ENCODE results near the gene DCST1.
"Not testable (repeated sequence)": the region's sequence is repeated elsewhere in the genome, so short reads cannot be mapped to it uniquely, and the experiment has no call there.

The DCST1 gene, protein sequence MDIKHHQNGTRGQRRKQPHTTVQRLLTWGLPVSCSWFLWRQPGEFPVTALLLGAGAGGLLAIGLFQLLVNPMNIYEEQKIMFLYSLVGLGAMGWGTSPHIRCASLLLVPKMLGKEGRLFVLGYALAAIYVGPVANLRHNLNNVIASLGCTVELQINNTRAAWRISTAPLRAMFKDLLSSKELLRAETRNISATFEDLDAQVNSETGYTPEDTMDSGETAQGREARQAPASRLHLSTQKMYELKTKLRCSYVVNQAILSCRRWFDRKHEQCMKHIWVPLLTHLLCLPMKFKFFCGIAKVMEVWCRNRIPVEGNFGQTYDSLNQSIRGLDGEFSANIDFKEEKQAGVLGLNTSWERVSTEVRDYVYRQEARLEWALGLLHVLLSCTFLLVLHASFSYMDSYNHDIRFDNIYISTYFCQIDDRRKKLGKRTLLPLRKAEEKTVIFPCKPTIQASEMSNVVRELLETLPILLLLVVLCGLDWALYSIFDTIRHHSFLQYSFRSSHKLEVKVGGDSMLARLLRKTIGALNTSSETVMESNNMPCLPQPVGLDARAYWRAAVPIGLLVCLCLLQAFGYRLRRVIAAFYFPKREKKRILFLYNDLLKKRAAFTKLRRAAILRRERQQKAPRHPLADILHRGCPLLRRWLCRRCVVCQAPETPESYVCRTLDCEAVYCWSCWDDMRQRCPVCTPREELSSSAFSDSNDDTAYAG

DNA sequence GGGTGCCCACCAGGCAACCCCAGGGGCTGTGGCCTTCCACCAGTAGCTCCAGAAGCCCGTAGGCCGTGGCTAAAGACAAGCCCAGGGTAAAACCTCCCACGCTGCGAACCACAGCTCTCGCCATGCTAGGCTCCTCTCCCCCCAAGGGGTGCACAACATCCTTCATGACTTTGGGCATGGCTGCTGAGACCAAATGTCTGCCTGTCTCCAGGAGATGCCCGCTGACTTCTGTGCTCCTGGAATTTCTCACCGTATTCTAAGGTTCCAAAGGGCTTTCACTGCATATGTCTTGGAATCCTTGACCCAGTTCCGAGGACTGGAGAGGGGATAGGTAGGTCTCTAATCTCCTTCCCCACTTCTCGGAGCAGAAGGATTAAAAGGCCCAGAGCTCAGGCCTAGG, at the start of gene DCST1, which contains the start of gene DCST2:
TSS of gene DCST1 (plus strand) at position 301 of the 400 bp plus-strand sequence. CDS start 213 bp downstream, outside the sequence.
TSS of gene DCST2 (minus strand) at position 258 of the 400 bp plus-strand sequence. CDS start at position 178, 80 bp downstream.
- no peak for DNase-seq

DNA sequence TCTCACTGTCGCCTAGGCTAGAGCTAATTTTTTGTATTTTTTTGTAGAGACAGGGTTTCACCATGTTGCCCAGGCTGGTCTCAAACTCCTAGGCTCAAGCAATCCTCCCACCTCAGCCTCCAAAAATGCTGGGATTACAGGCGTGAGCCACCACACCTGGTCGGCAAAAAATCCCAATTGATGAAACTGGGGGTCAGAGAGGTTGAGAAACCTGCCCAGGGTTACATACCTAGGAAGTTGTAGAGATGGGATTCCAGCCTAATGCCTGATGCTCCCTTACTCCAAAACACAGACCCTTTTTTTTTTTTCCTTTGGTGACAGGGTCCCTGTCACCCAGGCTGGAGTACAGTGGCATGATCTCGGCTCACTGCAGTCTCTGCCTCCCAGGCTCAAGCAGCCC, 46.9 kb upstream of the DCST1 start:
- DNase-seq = not testable (repeated sequence)

DNA sequence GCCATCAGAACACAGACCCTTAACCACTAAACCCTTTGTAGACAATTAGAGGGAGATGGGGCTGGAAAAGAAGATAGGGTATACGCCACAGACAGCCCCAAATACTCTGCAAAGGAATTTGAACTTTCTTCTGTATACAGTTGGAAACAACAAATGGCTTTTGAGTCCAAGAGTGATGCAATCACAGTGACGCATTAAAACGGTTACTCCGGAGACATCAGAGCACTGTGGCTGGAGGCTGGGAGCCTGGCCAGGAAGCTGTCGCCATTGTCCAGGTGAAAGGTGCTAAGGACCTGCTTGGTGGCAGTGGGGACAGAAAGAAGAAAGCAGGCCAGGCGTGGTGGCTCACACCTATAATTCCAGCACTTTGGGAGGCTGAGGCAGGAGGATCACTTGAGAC, 46.3 kb upstream of the DCST1 start:
- DNase-seq = no peak

DNA sequence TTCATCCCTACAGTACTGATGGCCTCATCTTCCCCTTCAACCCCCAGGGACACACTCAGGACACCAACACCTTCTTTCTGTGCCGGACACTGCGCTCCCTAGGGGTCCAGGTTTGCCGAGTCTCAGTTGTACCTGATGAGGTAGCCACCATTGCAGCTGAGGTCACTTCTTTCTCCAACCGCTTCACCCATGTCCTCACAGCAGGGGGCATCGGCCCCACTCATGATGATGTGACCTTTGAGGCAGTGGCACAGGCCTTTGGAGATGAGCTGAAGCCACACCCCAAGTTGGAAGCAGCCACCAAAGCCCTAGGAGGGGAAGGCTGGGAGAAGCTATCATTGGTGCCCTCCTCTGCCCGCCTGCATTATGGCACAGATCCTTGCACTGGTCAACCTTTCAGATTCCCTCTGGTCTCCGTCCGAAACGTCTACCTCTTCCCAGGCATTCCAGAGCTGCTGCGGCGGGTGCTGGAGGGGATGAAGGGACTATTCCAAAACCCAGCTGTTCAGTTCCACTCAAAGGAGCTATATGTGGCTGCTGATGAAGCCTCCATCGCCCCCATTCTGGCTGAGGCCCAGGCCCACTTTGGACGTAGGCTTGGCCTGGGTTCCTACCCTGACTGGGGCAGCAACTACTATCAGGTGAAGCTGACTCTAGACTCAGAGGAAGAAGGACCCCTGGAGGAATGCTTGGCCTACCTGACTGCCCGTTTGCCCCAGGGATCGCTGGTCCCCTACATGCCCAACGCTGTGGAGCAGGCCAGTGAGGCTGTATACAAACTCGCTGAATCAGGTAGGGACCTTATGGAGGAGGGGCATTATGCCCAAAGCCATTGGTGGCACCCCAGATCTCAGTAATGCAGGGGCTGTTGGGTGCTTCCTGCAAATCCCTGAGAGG, 45.3 kb upstream of the DCST1 start:
- no peak for DNase-seq

DNA sequence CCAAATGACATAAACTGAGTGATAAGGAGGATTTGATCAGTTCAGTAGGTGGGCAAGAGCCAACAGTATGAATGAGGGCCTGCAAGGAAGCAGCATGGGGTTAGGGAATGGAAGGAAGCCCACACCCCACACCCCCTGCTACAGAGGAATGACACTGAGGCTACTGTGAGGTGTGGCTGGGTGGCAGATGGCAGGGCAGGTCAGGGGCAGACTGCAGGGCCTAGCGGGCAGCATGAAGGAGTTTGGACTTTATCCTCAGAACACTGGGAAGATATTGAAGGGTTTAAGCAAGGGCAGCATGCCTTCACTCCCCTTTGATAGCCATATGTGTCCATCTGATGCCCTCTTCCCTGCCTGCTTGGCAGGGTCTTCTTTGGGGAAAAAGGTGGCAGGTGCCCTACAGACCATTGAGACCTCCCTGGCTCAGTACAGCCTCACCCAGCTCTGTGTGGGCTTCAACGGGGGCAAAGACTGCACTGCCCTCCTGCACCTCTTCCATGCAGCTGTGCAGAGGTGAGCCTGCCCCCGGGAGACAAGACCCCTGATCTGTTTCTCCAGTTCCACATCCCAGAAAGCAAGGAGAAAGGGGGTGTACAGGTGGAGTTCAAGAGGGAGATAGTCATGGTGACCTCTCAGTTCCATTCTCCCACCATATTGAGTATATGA, 44.3 kb upstream of the DCST1 start:
- no peak for DNase-seq

DNA sequence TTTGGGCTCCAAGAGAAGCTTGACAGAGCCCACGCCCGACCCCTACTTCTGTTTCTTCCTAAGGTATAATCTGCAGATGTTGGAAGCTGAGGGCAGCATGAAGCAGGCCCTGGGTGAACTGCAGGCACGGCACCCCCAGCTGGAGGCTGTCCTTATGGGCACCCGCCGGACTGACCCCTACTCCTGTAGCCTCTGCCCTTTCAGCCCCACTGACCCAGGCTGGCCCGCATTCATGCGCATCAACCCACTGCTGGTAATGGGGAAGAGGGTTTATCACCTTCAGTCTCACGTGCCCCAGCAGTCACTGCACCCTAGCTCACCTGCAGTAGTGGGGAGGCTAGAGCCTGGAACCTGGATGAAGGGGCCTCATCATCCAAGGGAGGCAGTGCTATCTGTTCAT, 43.3 kb upstream of the DCST1 start:
- DNase-seq = no peak

DNA sequence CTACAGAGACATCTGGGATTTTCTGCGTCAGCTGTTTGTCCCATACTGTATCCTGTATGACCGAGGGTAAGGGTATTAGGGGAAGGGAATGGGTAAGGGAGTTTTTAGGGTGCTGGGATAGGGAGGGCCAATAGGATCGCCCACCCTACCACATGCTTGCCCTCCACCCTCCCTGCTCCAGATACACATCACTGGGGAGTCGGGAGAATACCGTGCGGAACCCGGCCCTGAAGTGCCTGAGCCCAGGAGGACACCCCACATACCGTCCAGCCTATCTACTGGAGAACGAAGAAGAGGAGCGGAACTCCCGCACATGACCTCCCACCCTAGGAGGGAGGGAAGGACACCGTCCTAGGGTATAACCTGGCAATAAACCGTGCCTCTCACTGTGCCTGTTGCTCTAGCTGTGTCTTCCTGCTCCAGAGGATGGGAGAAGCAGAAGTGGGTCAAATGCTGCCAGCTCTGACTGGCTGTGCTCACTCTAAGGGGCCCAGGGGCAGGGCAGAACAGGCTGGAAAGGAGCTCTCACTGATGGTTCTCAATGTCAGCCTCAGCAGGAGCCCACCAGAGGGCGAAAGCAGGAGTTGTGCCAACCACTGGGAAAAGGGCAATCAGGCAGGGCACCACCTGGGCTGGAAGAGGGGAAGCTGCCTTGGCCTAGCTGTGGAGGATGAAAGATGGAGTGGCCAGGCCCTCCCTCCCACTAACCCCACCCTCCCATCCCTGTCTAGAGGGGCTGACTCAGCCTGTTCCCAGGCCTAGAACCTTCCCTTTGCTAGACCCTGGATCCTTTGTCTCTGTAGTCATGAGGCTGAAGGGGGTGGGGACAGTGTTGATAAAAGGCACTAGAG, 40.7 kb upstream of the DCST1 start:
- no peak for DNase-seq

DNA sequence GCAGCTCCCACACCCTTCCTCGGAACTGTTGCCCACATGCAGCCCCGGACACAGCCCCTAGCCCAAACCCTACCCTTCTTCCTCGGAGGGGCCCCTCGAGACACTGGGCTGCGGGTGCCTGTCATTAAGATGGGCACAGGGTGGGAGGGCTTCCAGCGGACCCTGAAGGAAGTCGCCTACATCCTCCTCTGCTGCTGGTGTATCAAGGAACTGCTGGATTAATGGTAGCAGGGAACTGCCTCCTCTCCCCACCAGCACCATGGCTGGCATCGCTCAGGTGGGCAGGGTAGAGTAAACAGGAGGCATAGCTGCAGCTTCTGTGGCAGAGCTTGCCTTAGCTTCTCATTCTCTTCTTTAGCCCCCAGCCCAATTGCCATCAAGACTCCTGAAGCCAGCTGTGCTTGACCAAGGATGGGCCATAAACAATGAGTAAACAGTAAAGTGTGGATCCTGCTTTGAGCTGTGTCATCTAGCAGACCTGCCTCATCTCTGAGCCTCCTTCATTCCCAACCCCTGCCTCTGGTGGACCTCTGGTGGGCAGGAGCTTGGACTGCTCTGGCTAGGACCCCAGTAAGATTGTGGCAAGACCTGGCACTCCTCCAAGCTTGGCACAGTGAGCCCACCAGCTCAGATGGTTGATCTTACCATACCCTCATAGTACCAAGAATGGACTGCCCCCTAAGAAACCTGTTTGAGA, 39.9 kb upstream of the DCST1 start, which contains the start of gene LENEP:
TSS of gene LENEP (plus strand) at position 15 of the 697 bp plus-strand sequence. CDS start at position 37, 22 bp downstream.
- DNase-seq = no peak

DNA sequence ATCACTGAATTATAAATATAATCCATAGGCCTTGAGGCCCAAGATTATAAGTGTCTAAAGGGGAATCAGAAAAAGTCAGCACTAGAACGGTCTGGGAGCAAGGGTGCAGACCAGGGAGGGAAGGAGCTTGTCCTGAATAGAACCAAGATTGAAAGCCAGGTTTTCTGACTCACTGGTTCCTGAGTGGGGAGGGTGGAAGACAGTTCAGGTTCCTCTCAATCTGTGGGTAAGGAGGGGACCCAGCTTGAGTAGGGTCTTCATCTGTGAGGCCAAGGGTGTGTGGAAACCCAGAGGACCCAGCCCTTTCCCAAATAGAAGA, 39.4 kb upstream of the DCST1 start:
- no peak for DNase-seq

DNA sequence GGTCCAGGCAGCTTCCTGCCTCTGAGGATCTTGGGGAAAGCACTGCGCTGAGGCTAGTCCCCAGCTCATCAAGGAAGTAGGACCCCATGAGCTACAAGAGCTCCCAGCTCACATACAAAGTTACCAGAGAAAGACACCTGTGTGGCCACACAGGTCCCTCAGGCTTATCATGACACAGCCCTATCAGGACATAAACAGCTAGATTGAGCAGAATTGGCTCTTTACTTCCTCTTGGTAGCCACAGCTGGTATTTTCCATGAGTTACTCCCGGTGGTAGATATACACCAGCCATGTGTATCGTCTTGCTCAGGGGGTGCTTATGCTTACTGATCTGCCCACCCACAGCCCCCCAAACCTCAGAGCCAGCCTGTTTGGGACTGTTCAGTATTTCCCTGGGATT, 39.0 kb upstream of the DCST1 start:
- DNase-seq = no peak

DNA sequence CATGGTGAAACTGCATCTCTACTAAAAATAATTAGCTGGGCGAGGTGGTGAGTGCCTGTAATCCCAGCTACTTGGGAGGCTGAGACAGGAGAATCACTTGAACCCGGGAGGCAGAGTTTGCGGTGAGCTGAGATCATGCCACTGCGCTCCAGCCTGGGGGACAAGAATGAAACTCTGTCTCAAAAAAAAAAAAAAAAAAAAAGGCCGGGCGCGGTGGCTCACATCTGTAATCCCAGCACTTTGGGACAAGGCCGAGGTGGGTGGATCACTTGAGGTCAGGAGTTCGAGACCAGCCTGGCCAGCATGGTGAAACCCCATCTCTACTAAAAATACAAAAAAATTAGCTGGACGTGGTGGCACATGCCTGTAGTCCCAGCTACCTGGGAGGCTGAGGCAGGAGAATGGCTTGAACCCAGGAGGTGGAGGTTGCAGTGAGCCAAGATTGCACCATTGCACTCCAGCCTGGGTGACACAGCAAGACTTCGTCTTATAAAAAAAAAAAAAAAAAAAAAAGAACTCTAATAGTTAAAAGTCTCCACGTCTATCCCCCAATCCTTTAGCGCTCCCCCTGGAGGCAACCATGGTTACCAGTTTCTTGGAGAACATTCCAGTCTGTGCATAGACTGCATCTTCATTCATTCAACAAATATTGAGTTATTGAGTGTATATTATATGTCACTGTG, 38.2 kb upstream of the DCST1 start:
- DNase-seq = not testable (repeated sequence)

DNA sequence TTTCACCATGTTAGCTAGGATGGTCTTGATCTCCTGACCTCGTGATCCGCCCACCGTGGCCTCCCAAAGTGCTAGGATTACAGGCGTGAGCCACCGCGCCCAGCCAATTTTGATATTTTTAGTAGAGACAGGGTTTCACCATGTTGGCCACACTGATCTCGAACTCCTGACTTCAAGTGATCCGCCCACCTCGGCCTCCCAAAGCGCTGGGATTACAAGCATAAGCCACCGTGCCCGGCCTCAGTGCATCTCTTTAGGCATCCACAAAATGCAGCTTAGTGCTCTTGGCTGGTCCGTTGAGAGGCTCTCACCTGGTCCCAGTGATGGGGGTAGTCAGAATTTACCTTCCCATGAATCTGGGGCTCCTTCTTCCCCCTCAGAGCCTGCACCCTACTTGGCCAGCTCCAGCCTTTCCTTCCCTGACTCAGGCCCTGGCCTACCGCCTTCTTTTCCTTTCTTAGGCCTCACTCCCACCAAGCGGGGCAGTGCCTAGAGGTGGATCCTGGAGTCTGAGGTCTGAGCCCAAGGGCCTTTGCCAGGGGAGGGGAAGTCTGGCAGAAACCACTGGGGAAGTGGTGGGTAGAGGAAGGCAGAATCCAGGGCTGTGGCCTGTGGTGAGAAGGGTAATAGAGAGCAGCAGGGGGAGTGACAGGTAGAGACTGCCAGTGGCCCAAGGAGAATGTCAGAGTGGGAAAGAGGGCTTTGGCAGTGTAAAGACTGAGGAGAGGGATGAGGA, 36.5 kb upstream of the DCST1 start:
- DNase-seq = no peak

DNA sequence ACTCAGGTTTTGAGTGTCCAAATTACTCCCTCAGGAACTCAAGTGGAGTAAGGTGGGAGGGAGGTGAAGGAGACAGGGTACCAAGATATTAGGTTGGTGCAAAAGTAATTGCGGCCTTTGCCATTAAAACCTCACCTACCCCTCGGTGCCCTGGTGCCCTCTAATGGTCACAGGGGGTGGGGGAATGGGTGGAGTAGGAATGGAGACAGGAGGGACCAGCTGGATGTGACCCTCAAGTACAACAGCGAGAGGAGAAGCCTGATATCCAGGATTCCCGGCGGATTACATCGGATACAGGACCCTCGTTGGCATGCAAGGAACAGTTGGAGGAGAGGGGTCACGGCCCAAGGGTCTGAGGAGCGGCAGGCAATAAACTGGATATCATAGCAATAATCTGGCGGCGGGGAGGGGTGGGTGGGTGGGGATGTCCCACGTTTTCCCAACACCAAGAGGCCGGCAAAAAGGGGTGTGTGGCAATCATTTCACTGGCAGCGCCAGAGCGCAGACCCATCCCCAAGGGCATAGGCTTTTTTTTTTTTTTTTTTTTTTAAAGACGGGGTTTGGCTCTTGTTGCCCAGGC, 35.3 kb upstream of the DCST1 start:
- no peak for DNase-seq

DNA sequence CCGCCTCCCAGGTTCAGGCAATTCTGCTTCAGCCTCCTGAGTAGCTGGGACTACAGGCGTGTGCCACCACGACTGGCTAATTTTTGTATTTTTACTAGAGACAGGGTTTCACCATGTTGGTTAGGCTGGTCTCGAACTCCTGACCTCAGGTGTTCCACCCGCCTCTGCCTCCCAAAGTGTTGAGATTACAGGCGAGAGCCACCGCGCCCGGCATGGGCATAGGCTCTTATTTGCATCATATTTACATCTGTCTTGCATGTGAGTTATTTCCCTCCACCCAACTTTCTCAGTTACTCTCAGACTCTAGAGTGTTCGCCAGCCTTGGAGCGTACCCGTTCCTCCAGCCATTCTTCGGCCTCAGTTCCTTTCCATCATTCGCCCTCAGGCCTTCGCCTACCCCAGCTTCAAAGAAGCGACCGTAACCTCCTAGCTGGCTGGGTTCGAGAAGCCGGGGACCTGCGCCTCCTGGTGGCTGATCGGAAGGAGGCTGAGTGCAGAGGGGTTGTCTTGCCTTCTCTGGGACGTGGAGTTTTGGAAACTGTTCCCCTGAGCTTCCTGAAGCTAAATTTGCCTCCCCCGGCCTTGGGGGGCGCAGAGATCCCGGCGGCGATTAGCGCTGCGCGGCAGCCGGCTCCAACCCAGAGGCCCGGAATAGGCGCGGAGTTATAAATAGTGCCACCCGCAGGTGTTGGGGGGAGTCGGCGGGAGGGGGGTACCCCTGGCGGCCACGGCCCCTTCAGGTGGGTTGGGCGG, 34.6 kb upstream of the DCST1 start:
- DNase-seq = peak; percentile 71 to 72

DNA sequence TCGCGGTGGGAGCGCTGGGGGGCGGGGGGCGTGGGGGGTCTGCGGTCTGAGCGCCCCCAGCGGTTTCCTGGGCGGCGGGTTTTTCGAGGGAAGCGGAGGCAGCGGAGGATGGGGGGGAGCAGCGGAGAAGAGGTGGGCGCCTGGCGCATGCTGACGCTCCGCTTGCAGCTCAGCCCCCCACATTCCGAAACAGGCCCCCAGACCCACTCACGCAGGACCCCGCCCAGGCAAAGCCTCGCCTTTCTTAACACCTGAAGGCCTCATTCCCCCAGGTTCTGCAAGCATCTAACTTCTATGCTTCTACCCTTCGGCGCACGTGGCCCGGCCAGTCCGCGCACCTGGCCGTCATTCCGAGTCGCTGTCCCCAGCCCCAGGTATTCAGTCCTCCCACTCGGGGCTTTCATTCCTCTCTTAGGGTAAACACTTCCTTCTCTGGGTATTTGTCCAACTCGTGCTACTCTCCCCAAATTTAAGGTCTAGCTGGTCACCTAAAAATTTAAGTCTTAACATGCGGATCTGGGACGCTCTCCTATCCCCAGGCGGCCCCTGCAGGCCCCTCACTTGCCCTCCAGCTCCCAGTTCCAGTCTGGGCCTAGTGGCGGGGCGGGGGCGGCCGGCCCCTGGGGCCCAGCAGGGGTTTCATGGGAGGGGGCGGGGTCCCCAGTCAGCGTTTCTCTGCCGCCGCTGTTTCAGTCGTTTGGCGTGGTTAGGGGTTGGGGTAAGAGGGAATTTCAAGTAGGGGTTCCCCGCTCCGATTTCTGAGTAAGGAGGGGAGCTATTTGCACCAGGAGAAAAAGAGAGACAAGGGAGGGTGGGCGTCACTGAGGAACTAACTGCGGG, 33.8 kb upstream of the DCST1 start:
- peak; percentile 52 to 53 for DNase-seq

DNA sequence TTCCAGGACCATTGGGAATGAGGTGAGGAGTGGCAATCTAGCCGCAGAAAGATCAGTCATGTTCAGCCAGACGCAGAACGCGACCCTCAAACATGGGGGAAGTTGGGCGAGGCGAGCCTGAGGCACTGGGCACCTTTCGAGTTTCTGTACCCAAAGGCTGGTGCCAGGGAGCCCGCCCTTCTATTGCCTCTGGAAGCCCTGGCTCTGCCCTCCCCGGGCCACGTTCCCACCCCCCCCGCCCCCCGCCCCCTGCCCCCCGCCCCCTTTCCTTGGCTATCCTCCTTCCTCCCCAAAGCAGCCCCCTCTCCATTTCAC, 33.3 kb upstream of the DCST1 start:
- peak in 1 of 2 donors; percentile 25 for DNase-seq

DNA sequence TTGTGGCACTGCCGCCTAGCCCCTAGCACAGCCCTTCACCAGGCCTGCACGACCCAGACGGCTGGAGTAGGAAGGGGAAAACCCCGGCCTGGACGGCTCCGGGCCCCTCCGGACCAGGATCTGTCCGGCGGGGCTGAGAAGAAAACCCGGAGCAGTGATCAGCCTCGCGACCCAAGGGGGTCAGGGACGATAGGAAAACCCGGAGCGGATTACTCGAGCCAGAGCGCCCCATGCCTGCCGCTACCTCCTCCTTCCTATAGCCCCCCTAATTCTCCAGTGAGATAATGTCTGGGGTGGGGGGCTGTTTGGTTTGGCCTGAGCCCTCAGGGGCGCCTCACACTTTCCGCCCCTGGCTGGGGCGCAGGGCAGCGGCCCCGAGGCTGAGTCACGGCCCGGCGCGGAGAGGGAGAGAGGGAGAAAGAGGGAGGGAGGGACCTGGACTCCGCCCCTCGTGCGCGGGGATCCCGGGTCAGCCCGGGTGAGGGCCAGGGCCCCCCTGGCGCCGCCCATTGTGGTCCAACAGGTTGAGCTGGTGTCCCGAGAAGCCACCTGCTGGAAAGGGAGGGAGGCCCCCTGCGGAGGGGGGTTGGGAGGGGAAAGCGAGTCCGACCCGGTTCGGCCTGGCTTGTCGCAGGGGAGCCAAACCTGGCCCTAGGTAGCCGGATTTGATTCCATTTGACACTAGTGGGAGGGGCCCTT, 32.7 kb upstream of the DCST1 start:
- peak; percentile 72 to 80 for DNase-seq
